HCT116 (cell line): ENCODE data around the gene PRC1. TPM values are rescaled to one million over a fixed set of nuclear protein-coding genes. Genes with fewer than 3 reads are reported as not detected.

ENCODE experiments used
- ATAC-seq: fragments of 200-7000 bp; cut with Tn5 transposase; 2 replicates; pipeline ENCODE4 v1.9.1; 2020; ENCODE audit warnings: mild to moderate bottlenecking, moderate library complexity
- BruUV-seq: library from RNA; stranded (reverse); fragments of 400-500 nt; replicated peaks from 2 replicates; lab custom pipeline; 2021; lab: Mats Ljungman, UMichigan
- CTCF ChIA-PET: fragments of 300-600 bp; sonication (Branson Sonifier 250); formaldehyde crosslinking; loops from one replicate; lab custom pipeline; 2021; ENCODE audit warnings: antibody characterized with exemption; lab: Charles Lee
- POLR2A ChIA-PET: fragments of 300-600, 350-600 bp; sonication (Branson Sonifier 250); formaldehyde crosslinking; loops from one replicate; lab custom pipeline; 2021; ENCODE audit warnings: antibody characterized with exemption; lab: Charles Lee
- RAD21 ChIA-PET, 2 experiments: fragments of 300-600 bp; sonication (Branson Sonifier 250); formaldehyde crosslinking; loops; one replicate each; lab custom pipeline; 2023; ENCODE audit warnings: low total read pairs in 2 of 2; ENCODE audit not compliant: uncharacterized antibody in 2 of 2, unreplicated experiment in 2 of 2, low non-redundant PET in 1 of 2; lab: Charles Lee
- DNase-seq: peaks from one replicate; pipeline ENCODE4 v3.0.0-alpha.2; 2010; ENCODE audit warnings: low read depth, low spot score
- H2AFZ ChIP-seq: fragments of 200-600 bp; shearing (Covaris generic), sonication (generic); 2 replicates; pipeline ENCODE4 v1.6.1; 2017; ENCODE audit warnings: low read depth, mixed run types, mixed read lengths, antibody characterized with exemption, low read length; ENCODE audit not compliant: poor library complexity, severe bottlenecking
- H3K27ac ChIP-seq: 2 replicates; pipeline ENCODE4 v1.5.1; 2012; ENCODE audit warnings: low read depth, low read length
- H3K27me3 ChIP-seq: fragments of 200-600 bp; sonication (generic); 2 replicates; pipeline ENCODE4 v1.6.1; 2016; ENCODE audit warnings: mixed run types, low read length, mixed read lengths; ENCODE audit not compliant: insufficient read depth
- H3K36me3 ChIP-seq, 2 experiments: fragments of 200-500 bp in 1 of 2; fragments of 200-600 bp in 1 of 2; sonication (Bioruptor generic) in 1 of 2; sonication (generic) in 1 of 2; 2 replicates each; pipeline versions ENCODE4 v1.5.1 to v1.6.1; 2014 to 2016; ENCODE audit warnings: low read length in 2 of 2, inconsistent platforms in 1 of 2, mixed read lengths in 1 of 2, mixed run types in 1 of 2; ENCODE audit not compliant: insufficient read depth in 2 of 2, control insufficient read depth in 1 of 2
- H3K4me1 ChIP-seq, 2 experiments: fragments of 200-600 bp in 1 of 2; sonication (generic) in 1 of 2; 2 replicates each; pipeline versions ENCODE4 v1.5.1 to v1.6.1; 2012 to 2017; ENCODE audit warnings: low read length in 2 of 2, inconsistent platforms in 1 of 2, mild to moderate bottlenecking in 1 of 2, mixed read lengths in 1 of 2, mixed run types in 1 of 2, moderate library complexity in 1 of 2; ENCODE audit not compliant: insufficient read depth in 2 of 2, control insufficient read depth in 1 of 2
- H3K4me2 ChIP-seq: fragments of 200-600 bp; sonication (generic); 2 replicates; pipeline ENCODE4 v1.6.1; 2017; ENCODE audit warnings: mixed run types, low read length, mixed read lengths
- H3K4me3 ChIP-seq, 2 experiments: fragments of 200-600 bp in 1 of 2; sonication (generic) in 1 of 2; replicated peaks in 1 of 2; 2 replicates each; pipeline ENCODE4 v1.5.1; 2011 to 2016; ENCODE audit warnings: low read length in 2 of 2, control low read depth in 1 of 2, low read depth in 1 of 2, mild to moderate bottlenecking in 1 of 2, mixed read lengths in 1 of 2, mixed run types in 1 of 2
- H3K79me2 ChIP-seq: fragments of 200-600 bp; sonication (generic); 2 replicates; pipeline ENCODE4 v1.6.1; 2017; ENCODE audit warnings: mild to moderate bottlenecking, mixed run types, low read length, moderate library complexity, mixed read lengths; ENCODE audit not compliant: insufficient read depth
- H3K9ac ChIP-seq: fragments of 200-600 bp; sonication (generic); 2 replicates; pipeline ENCODE4 v1.6.1; 2016; ENCODE audit warnings: low read length, mixed read lengths
- H3K9me2 ChIP-seq: fragments of 200-600 bp; sonication (generic), shearing (Covaris generic); 2 replicates; pipeline ENCODE4 v1.6.1; 2017; ENCODE audit warnings: mixed run types, mild to moderate bottlenecking, moderate library complexity; ENCODE audit not compliant: insufficient read depth
- H3K9me3 ChIP-seq, 2 experiments: fragments of 200-500 bp in 1 of 2; fragments of 200-600 bp in 1 of 2; sonication (Bioruptor generic) in 1 of 2; sonication (generic) in 1 of 2; 2 replicates each; pipeline ENCODE4 v1.6.1; 2014 to 2017; ENCODE audit warnings: low read length in 2 of 2, mixed read lengths in 2 of 2, inconsistent platforms in 1 of 2, low read depth in 1 of 2, mild to moderate bottlenecking in 1 of 2, mixed run types in 1 of 2, moderate library complexity in 1 of 2; ENCODE audit not compliant: control insufficient read depth in 1 of 2, insufficient read depth in 1 of 2
- H4K20me1 ChIP-seq: fragments of 200-600 bp; sonication (generic), shearing (Covaris generic); 2 replicates; pipeline ENCODE4 v1.6.1; 2017; ENCODE audit warnings: mixed run types, mild to moderate bottlenecking, moderate library complexity; ENCODE audit not compliant: insufficient read depth
- ATF3 ChIP-seq: IDR thresholded peaks from 2 replicates; pipeline ENCODE4 v1.6.1; 2012
- CBX3 ChIP-seq: IDR thresholded peaks from 2 replicates; pipeline ENCODE4 v1.6.1; 2012; ENCODE audit warnings: low read depth
- CEBPB ChIP-seq: IDR thresholded peaks from 2 replicates; pipeline ENCODE4 v1.6.1; 2012; ENCODE audit warnings: low read depth
- CTCF ChIP-seq, 3 experiments: fragments of 200-600 bp in 1 of 3; sonication (generic) in 1 of 3; IDR thresholded peaks in 2 of 3; conservative IDR thresholded peaks in 1 of 3; 2 replicates each; pipeline ENCODE4 v1.5.1; 2012 to 2017; ENCODE audit warnings: low read depth in 2 of 3, low read length in 2 of 3, antibody characterized with exemption in 1 of 3, borderline replicate concordance in 1 of 3, control low read depth in 1 of 3, mild to moderate bottlenecking in 1 of 3, mixed read lengths in 1 of 3, mixed run types in 1 of 3, moderate library complexity in 1 of 3; ENCODE audit not compliant: insufficient read depth in 1 of 3
- EGR1 ChIP-seq: IDR thresholded peaks from 2 replicates; pipeline ENCODE4 v1.6.1; 2012; ENCODE audit warnings: low read depth
- ELF1 ChIP-seq: IDR thresholded peaks from 2 replicates; pipeline ENCODE4 v1.6.1; 2012; ENCODE audit warnings: low read depth, borderline replicate concordance
- EZH2 ChIP-seq: fragments of 200-600 bp; sonication (generic); IDR thresholded peaks from 2 replicates; pipeline ENCODE4 v1.6.1; 2017; ENCODE audit warnings: antibody characterized with exemption, mixed run types
- MAX ChIP-seq: IDR thresholded peaks from 2 replicates; pipeline ENCODE4 v1.6.1; 2012
- POLR2A ChIP-seq: IDR thresholded peaks from 2 replicates; pipeline ENCODE4 v1.7.0; 2011; ENCODE audit warnings: borderline replicate concordance; ENCODE audit not compliant: insufficient read depth, insufficient read length; ENCODE audit errors: extremely low read depth
- POLR2AphosphoS5 ChIP-seq: IDR thresholded peaks from 2 replicates; pipeline ENCODE4 v1.6.1; 2011; ENCODE audit warnings: mild to moderate bottlenecking, low read depth, low read length, moderate library complexity
- SP1 ChIP-seq: IDR thresholded peaks from 2 replicates; pipeline ENCODE4 v1.6.1; 2012; ENCODE audit warnings: low read depth
- SRF ChIP-seq: IDR thresholded peaks from 2 replicates; pipeline ENCODE4 v1.6.1; 2012; ENCODE audit warnings: low read depth
- TCF7L2 ChIP-seq: IDR thresholded peaks from 2 replicates; pipeline ENCODE4 v1.7.0; 2011; ENCODE audit warnings: borderline replicate concordance, inconsistent platforms; ENCODE audit not compliant: insufficient read depth, insufficient read length; ENCODE audit errors: extremely low read depth
- YY1 ChIP-seq: IDR thresholded peaks from 2 replicates; pipeline ENCODE4 v1.6.1; 2011; ENCODE audit warnings: low read length, low read depth, moderate library complexity, mild to moderate bottlenecking; ENCODE audit not compliant: insufficient replicate concordance; ENCODE audit errors: extremely low read depth
- ZBTB33 ChIP-seq: IDR thresholded peaks from 2 replicates; pipeline ENCODE4 v1.6.1; 2011; ENCODE audit warnings: mild to moderate bottlenecking, low read length, moderate library complexity; ENCODE audit not compliant: insufficient replicate concordance; ENCODE audit errors: extremely low read depth
- ZNF274 ChIP-seq: fragments of 200-500 bp; sonication (Bioruptor generic); IDR thresholded peaks from 2 replicates; pipeline ENCODE4 v1.6.1; 2014; ENCODE audit warnings: mild to moderate bottlenecking, low read depth, low read length, inconsistent platforms
- intact Hi-C: fragments of 100-400 bp; cut with micrococcal nuclease; formaldehyde crosslinking; loops from 2 replicates; pipeline ENCODE4 v1.10.0; 2022
- total RNA-seq: library from RNA; stranded (reverse); gene quantifications from one replicate; pipeline ENCODE4 v1.2.1, GENCODE V29; 2021; ENCODE audit not compliant: unreplicated experiment

Gene PRC1
- total RNA-seq, 1 experiment from 2014 or later, result 186 TPM

GRCh38 chr15:90950676-90951075 is 43.7 kb downstream of the PRC1 start:
- ChIA-PET POLR2A (no interaction called here), RAD21 (no interaction called here), CTCF (no interaction called here)
- DNase-seq (no peak), ATAC-seq (no peak)
- H3K4me3 ChIP-seq, result no peak overlapping the region
- H3K79me2 ChIP-seq, result peaks cover 5% of the 10 kb centered on the region
- H3K9me3 ChIP-seq, result no peaks in the 10 kb centered on the region
- H4K20me1 ChIP-seq, result no peaks in the 10 kb centered on the region
- H2AFZ ChIP-seq, result no peak overlapping the region
- no peak overlapping the region for H3K27ac ChIP-seq
- no peak overlapping the region for H3K9ac ChIP-seq
- H3K4me1 ChIP-seq, result peaks cover 5 to 24% of the 10 kb centered on the region in 2 experiments; a peak in 3 of 4 replicates
- H3K36me3 ChIP-seq, result peaks cover 22 to 39% of the 10 kb centered on the region in 2 experiments
- no peaks in the 10 kb centered on the region for H3K27me3 ChIP-seq
- no TSS peak for BruUV-seq
- no peaks in the 10 kb centered on the region for H3K9me2 ChIP-seq
- H3K4me2 ChIP-seq, result no peak overlapping the region
- intact Hi-C loops, result no loop called here
- TF ChIP-seq YY1 (no peak), ELF1 (no peak), ATF3 (no peak), CTCF (IDR thresholded peaks at IDR 0.05 in 2 of 3, conservative IDR thresholded peaks at IDR 0.05 in 1 of 3; ENCODE audit: borderline replicate concordance in 1 of 3, insufficient read depth in 1 of 3, low read depth in 2 of 3, low read length in 2 of 3) (no peak), EGR1 (no peak), POLR2A (no peak), EZH2 (no peak), POLR2AphosphoS5 (no peak), CBX3 (no peak), CEBPB (no peak), MAX (no peak), ZBTB33 (no peak), TCF7L2 (no peak), SP1 (no peak), ZNF274 (no peak), SRF (no peak)
- TF ChIP-seq, all 23 proteins: peak for 0
